WTC11 (cell line): ENCODE measurements around the gene IQCF6. TPM values are rescaled to one million over a fixed set of nuclear protein-coding genes. Genes with fewer than 3 reads are reported as not detected.
A peak's percentile ranks its signal among the peaks of the same experiment; 100 is the strongest.

Source experiments
- ATAC-seq: fragments of 200-7000 bp; cut with Tn5 transposase; 2 replicates; pipeline ENCODE4 v1.10.0; 2021; ENCODE audit warnings: mild to moderate bottlenecking, moderate library complexity
- CTCF ChIA-PET: fragments of 300-600 bp; sonication (Branson Sonifier 250); formaldehyde crosslinking; loops from one replicate; lab custom pipeline; 2021; ENCODE audit warnings: antibody characterized with exemption; lab: Charles Lee
- POLR2A ChIA-PET: fragments of 350-600 bp; sonication (Branson Sonifier 250); formaldehyde crosslinking; loops from one replicate; lab custom pipeline; 2021; ENCODE audit warnings: antibody characterized with exemption; lab: Charles Lee
- DNase-seq: peaks from one replicate; pipeline ENCODE4 v3.0.0; 2021; ENCODE audit warnings: low spot score
- H3K27ac Mint-ChIP-seq: 2 replicates; pipeline ENCODE4 v1.8.0; 2021; ENCODE audit warnings: mixed read lengths
- H3K27me3 Mint-ChIP-seq: 2 replicates; pipeline ENCODE4 v1.8.0; 2021; ENCODE audit warnings: low read depth, mild to moderate bottlenecking, moderate library complexity, mixed read lengths
- H3K36me3 Mint-ChIP-seq: 2 replicates; pipeline ENCODE4 v1.8.0; 2021; ENCODE audit warnings: mixed read lengths
- H3K4me1 Mint-ChIP-seq: 2 replicates; pipeline ENCODE4 v1.8.0; 2022; ENCODE audit warnings: mixed read lengths
- H3K4me3 Mint-ChIP-seq: 2 replicates; pipeline ENCODE4 v1.8.0; 2021; ENCODE audit warnings: mild to moderate bottlenecking, moderate library complexity, mixed read lengths
- H3K9me3 Mint-ChIP-seq: 2 replicates; pipeline ENCODE4 v1.8.0; 2021; ENCODE audit warnings: mixed read lengths
- ATF2 ChIP-seq: sonication (generic); formaldehyde crosslinking; IDR thresholded peaks from 2 replicates; pipeline ENCODE4 v1.8.1; 2022; ENCODE audit warnings: low read depth, missing genetic modification reagents, borderline replicate concordance
- E2F4 ChIP-seq: sonication (generic); formaldehyde crosslinking; IDR thresholded peaks from 2 replicates; pipeline ENCODE4 v1.8.1; 2022; ENCODE audit warnings: low read depth, mild to moderate bottlenecking, moderate library complexity, missing genetic modification reagents, borderline replicate concordance
- FOXP4 ChIP-seq: sonication (generic); formaldehyde crosslinking; IDR thresholded peaks from 2 replicates; pipeline ENCODE4 v1.8.0; 2022; ENCODE audit warnings: mild to moderate bottlenecking, missing genetic modification reagents
- NFATC4 ChIP-seq: fragments of 250-450 bp; sonication (Bioruptor Pico); IDR thresholded peaks from 2 replicates; pipeline ENCODE4 v1.9.0; 2021; ENCODE audit warnings: mild to moderate bottlenecking
- NR3C1 ChIP-seq: sonication (generic); formaldehyde crosslinking; conservative IDR thresholded peaks from 2 replicates; pipeline ENCODE4 v1.8.1; 2023; ENCODE audit warnings: low read depth, mild to moderate bottlenecking, missing genetic modification reagents
- PRRX2 ChIP-seq: fragments of 250-450 bp; sonication (Bioruptor Pico); IDR thresholded peaks from 2 replicates; pipeline ENCODE4 v1.8.0; 2021; ENCODE audit warnings: mild to moderate bottlenecking
- SMAD3 ChIP-seq: sonication (generic); formaldehyde crosslinking; IDR thresholded peaks from 2 replicates; pipeline ENCODE4 v1.8.0; 2022; ENCODE audit warnings: missing genetic modification reagents, mild to moderate bottlenecking, borderline replicate concordance
- SP1 ChIP-seq: sonication (generic); formaldehyde crosslinking; conservative IDR thresholded peaks from 2 replicates; pipeline ENCODE4 v1.8.1; 2022; ENCODE audit warnings: missing genetic modification reagents
- TEAD1 ChIP-seq: sonication (generic); formaldehyde crosslinking; IDR thresholded peaks from 2 replicates; pipeline ENCODE4 v1.8.0; 2022; ENCODE audit warnings: mild to moderate bottlenecking, missing genetic modification reagents
- ZNF138 ChIP-seq: sonication (generic); formaldehyde crosslinking; conservative IDR thresholded peaks from 2 replicates; pipeline ENCODE4 v1.8.1; 2022; ENCODE audit warnings: mild to moderate bottlenecking, moderate library complexity, missing genetic modification reagents
- ZNF263 ChIP-seq: sonication (generic); formaldehyde crosslinking; IDR thresholded peaks from 2 replicates; pipeline ENCODE4 v1.8.1; 2022; ENCODE audit warnings: low read depth, mild to moderate bottlenecking, moderate library complexity, missing genetic modification reagents
- ZNF281 ChIP-seq: sonication (generic); formaldehyde crosslinking; IDR thresholded peaks from 2 replicates; pipeline ENCODE4 v1.8.0; 2023; ENCODE audit warnings: mild to moderate bottlenecking, missing genetic modification reagents
- ZNF425 ChIP-seq: fragments of 250-450 bp; sonication (Bioruptor Pico); conservative IDR thresholded peaks from 2 replicates; pipeline ENCODE4 v1.9.0; 2021; ENCODE audit warnings: mild to moderate bottlenecking
- total RNA-seq: library from RNA; stranded (reverse); gene quantifications from 3 replicates; pipeline ENCODE4 v1.2.3, GENCODE V29; 2021

Gene IQCF6
- total RNA-seq, 1 experiment from 2014 or later, result not detected

- no peak for TF ChIP-seq ZNF263 (CRISPR knock-in tag)
- no peak for TF ChIP-seq SMAD3 (CRISPR knock-in tag)
- TF ChIP-seq ZNF281 (CRISPR knock-in tag), result no peak
- TF ChIP-seq SP1 (CRISPR knock-in tag), result no peak
- TF ChIP-seq NFATC4 (CRISPR knock-in tag), result no peak
- TF ChIP-seq ZNF425 (CRISPR knock-in tag), result no peak
- no peak for TF ChIP-seq ATF2 (CRISPR knock-in tag)
- peaks cover 11% of the 10 kb centered on the region for H3K4me1 Mint-ChIP-seq
- no peaks in the 10 kb centered on the region; the same call in 1 of the 2 replicates for H3K27me3 Mint-ChIP-seq
- ChIA-PET CTCF (interaction anchor here (1.7 to 3.0 kb wide), 2 partner anchors 42 to 59 kb away, joined by 7 read pairs; no protein-coding TSS in a partner anchor), POLR2A (no interaction called here)
- H3K9me3 Mint-ChIP-seq, result peaks cover 8% of the 10 kb centered on the region
- H3K36me3 Mint-ChIP-seq, result peaks cover 3% of the 10 kb centered on the region
- ATAC-seq (no peak), DNase-seq (no peak)
- no peak overlapping the region for H3K4me3 Mint-ChIP-seq
- no peak overlapping the region for H3K27ac Mint-ChIP-seq
Measured at GRCh38 chr3:51777985-51778384, 1.1 kb downstream of the IQCF6 start.

- Mint-ChIP-seq H3K36me3 (peaks cover 3% of the 10 kb centered on the region), H3K27me3 (no peaks in the 10 kb centered on the region; the same call in 1 of the 2 replicates), H3K27ac (peak overlapping the region; percentile 75), H3K9me3 (peaks cover 14% of the 10 kb centered on the region), H3K4me3 (no peak overlapping the region), H3K4me1 (peaks cover 11% of the 10 kb centered on the region)
- CTCF ChIA-PET, result interaction anchor here (0.7 to 1.4 kb wide), 5 partner anchors 26 to 168 kb away, joined by 3 to 5 read pairs (median 3); partner anchors contain the start of gene RRP9
- 0 out of 2 replicates have a peak, but pooled peaks have one; percentile 25 for TF ChIP-seq ZNF263 (CRISPR knock-in tag)
- TF ChIP-seq E2F4, result no peak
- no peak for TF ChIP-seq NR3C1 (CRISPR knock-in tag)
- TF ChIP-seq FOXP4 (CRISPR knock-in tag), result no peak
- TF ChIP-seq TEAD1 (CRISPR knock-in tag), result 0 out of 2 replicates have a peak, but pooled peaks have one; percentile 21
- TF ChIP-seq ZNF138 (CRISPR knock-in tag), result no peak
- TF ChIP-seq ZNF425 (CRISPR knock-in tag), result no peak
- no peak for TF ChIP-seq PRRX2 (CRISPR knock-in tag)
- DNase-seq (no peak), ATAC-seq (peak; percentile 97)
- POLR2A ChIA-PET, result interaction anchor here (1.0 kb wide), 1 partner anchor 26 kb away, joined by 3 read pairs; no protein-coding TSS in a partner anchor
Measured at GRCh38 chr3:51773529-51774056, 5.4 kb downstream of the IQCF6 start.
